Subcutaneous adipose tissue (tissue), 4 donors: ENCODE results near the gene ARMC9. TPM values are rescaled to one million over a fixed set of nuclear protein-coding genes. Genes with fewer than 3 reads are reported as not detected.

Experiments
- total RNA-seq, 4 donors: library from RNA; depleted of rRNA; stranded (reverse); fragments of >200 nt; gene quantifications; one replicate each; pipeline ENCODE4 v1.1.0, GENCODE V29; 2016
- TF ChIP-seq, protein P1 (sequence below): fragments of 450-650 bp; IDR thresholded peaks from one replicate; pipeline ENCODE4 v1.5.1; 2016; ENCODE audit warnings: low read depth, mild to moderate bottlenecking, control low read depth, antibody characterized with exemption, moderate library complexity

The ARMC9 gene
- total RNA-seq, 4 donors from 2014 or later, result 0.98 to 16.5 (median 4.6) TPM

DNA sequence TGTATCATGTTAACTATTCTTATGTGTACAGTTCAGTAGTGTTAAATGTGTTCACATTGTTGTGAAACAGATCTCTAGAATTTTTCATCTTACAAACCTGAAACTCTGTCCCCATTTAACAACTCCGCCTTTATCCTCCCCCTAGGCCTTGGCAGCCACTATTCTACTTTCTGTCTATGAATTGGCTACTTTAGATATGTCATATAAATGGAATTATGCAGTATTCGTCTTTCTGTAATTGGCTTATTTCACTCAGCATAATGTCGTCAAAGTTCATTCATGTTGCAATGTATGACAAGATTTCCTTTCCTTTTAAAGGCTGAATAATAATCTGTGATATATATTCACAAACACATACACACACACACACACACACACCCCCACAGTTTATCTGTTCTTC is 12.4 kb downstream of the ARMC9 start:
- TF ChIP-seq, protein P1, sequence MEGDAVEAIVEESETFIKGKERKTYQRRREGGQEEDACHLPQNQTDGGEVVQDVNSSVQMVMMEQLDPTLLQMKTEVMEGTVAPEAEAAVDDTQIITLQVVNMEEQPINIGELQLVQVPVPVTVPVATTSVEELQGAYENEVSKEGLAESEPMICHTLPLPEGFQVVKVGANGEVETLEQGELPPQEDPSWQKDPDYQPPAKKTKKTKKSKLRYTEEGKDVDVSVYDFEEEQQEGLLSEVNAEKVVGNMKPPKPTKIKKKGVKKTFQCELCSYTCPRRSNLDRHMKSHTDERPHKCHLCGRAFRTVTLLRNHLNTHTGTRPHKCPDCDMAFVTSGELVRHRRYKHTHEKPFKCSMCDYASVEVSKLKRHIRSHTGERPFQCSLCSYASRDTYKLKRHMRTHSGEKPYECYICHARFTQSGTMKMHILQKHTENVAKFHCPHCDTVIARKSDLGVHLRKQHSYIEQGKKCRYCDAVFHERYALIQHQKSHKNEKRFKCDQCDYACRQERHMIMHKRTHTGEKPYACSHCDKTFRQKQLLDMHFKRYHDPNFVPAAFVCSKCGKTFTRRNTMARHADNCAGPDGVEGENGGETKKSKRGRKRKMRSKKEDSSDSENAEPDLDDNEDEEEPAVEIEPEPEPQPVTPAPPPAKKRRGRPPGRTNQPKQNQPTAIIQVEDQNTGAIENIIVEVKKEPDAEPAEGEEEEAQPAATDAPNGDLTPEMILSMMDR, result no peak

DNA sequence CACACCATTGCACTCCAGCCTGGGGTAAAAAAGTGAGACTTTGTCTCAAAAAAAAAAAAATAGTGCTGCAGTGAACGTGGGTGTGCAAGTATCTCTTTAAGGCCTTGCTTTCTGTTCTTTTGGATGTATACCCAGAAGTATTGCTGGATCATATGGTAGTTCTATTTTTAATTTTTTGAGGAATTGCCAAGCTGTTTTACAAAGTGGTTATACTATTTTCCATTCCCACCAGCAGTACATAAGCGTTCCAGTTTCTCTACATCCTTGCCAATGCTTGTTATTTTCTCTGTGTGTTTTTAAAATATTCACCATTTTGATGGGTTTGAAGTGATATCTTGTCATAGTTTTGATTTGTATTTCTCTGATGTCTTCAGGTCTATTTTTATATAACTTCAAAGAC is 13.1 kb downstream of the ARMC9 start:
- TF ChIP-seq, protein P1, result no peak

DNA sequence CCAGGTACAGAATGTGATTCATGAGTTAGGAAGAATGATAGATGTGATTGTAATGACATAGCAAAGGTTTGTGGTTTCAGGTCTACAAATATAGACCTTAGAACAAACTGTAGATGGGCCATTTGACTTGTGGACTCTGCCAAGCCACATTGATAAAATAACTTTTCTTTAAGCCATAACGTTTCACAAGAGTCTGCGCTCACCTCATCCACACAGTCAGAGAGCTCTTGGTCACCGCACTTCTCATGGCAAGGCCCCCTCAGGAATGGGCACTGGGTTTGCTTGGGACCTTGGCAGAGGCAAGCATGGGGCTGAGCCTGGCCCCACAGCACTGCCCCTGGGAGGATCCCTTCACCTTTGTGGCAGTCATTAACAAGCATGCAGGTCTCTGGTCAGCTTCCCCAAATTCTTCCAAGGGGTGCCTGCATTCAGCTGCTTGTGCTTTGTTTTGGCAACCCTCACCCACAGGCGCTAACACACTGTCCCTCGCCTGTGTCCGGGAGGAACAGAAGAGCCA is 14.0 kb downstream of the ARMC9 start:
- TF ChIP-seq, protein P1, result no peak

DNA sequence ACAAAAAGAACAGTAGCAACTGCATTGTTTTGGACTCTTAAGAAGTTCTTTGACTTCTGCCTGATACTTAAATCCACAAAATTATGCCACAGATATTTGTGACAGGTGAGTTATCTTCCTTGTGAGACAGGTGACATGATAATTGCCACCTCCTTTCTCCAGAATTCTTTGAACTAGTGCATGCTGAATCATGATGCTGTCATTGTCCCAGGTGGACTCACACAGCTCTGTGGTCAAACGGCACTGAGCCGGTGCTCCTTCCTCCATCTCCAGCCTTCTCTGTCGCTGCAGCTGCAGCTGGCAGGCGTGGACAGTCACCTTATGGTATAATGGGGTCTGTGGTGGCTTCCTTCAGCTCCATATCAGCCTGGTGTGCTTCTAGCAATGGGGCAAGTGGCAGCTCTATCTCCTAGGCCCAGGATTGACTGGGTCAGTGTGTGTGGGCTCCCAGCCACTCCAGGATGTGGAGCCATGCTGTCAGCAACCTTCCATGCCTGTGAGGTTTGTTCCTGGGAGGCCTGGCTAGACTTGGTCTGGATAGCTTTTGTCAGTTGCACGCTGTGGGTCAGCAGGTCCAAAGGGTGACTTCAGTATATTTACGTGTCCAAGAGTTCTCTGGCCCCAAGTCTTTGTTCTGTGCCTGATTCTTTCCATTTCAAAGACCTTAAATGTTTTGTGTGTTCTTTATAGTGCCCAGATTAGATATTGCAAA is 15.7 kb downstream of the ARMC9 start:
- TF ChIP-seq, protein P1, result no peak

DNA sequence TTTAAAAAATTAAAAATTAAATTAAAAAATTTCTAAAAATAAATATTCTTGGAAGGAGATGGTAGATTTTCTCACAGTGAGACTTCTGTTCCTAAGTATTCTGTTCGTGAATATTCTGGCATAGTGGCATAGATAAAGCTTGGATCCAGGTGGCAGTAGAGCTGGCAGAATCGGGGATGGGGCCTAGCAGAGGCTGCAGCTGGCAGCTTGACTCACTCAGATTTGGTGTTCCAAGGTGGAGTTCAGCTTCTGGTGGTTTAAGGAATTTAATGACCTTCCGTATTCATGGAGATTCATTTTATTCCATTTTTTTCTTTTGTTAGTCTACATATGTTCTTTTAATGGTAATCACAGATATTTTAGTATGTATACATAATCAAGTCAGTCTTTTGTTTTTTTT is 19.9 kb downstream of the ARMC9 start:
- TF ChIP-seq, protein P1, result no peak

DNA sequence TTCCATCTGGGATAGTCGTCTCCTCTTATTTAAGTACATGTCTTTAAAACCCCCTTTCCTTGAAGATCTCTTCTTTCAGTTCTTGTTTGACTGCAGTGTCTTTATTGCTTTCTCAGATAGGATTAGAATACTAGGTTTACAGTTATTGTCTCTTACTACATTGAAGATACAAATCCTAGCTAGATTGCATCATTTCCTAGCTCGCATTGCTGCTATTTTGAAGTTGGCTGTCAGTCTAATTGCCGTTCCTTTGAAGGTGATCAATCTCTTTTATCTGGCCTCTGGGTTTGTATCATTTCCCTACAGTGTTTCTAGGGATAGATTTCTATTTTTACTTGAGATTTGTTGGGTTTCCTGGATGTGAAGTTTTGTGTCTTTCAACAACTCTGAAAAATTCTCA is 20.9 kb downstream of the ARMC9 start:
- TF ChIP-seq, protein P1, result no peak

DNA sequence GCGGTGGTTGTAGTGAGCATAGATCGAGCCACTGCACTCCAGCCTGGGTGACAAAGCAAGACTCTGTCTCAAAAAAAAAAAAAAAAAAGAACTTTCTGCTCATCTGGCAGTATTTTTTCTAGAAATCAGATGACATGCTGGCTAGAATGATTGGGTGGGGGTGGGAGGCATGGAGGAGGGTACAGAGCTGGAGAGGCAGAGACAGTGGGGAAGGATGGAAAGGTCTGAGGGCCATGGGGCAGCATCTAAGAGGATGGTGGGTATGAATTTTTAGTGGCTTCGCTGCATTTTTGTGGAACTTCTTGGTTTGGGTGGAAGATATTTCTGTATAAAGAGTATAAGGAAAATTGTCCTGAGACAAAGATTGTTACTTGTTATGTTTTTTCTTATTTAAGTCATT is 23.3 kb downstream of the ARMC9 start:
- TF ChIP-seq, protein P1, result no peak
